Measurements from ENCODE around the gene WWTR1.
A peak's percentile ranks its signal among the peaks of the same experiment; 100 is the strongest.

The WWTR1 gene

DNA sequence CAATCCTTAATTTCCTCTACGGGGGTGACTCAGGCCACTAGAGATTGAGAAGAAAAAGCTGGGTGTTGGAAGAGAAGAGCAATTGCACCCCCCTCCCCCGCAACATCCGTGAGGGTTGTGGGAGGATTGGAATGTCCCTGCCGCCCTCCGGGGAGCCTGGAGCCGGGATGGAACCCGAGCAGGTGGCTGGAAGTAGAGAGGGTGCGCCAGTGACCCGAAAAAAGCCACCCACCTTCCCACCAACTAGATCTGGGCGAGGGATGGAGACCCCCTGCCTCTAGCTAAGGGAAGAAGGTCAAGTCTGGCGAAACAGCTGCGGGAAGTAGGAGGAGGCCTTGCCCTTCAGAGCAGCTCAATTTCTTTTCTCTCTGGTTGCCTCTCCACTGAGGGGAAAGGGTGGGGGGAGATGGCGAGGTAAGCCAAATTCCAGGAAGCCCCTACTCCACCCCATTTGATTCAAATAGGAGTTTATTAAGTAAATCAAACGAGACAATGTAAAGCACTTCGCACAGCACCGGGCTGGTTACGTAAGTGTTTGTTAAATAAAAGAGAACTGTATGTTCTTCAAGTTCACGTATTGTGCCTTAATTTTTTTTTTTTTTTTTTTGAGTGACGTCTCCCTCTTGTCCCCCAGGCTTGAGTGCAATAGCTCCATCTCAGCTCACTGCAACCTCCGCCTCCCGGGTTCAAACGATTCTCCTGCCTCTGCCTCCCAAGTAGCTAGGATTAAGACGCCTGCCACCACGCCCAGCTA lies 1.1 kb upstream of the WWTR1 start:
- TF ChIP-seq, protein P1, sequence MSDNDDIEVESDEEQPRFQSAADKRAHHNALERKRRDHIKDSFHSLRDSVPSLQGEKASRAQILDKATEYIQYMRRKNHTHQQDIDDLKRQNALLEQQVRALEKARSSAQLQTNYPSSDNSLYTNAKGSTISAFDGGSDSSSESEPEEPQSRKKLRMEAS (IDR thresholded peaks at IDR 0.05; ENCODE audit: low read depth, low read length): no peak
- no peak for TF ChIP-seq MYC (IDR thresholded peaks at IDR 0.05; ENCODE audit: low read depth, low read length)
- TF ChIP-seq POLR2A (IDR thresholded peaks at IDR 0.05; ENCODE audit: extremely low read depth, insufficient read length): no peak
- DNase-seq (ENCODE audit: low read depth): no peak
- H3K4me3 ChIP-seq (ENCODE audit: low read depth, low read length): no peak overlapping the region

DNA sequence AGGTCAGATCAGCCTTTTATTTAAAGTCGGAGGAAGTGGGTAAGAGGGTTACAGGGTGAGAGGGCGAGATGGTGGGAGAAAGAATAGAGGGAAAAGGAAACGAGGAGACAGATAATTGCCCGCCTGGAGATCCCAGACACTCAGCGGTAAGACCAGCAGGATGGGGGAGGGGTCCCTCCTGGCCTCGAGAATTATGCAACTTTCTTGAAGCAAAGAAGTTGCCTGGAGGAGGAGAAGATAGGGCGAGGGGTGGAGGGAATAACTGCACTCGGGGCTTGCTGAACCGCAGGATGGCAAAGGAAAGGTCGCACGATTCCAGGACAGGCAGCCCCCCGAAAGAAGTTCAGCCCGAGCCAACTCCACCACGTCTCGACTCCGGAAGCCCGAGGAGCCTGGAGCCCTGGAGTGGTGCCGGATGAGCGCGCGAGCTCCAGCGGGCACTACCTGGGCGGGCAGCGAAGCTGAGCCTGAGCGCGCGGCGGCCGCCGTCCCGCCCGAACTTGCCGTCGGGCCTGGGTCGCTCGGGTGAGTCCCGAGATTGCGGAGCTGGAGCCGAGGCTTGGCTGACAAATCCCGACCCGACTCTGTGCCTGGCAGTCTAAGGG lies 402 bp downstream of the WWTR1 start:
- TF ChIP-seq POLR2A (IDR thresholded peaks at IDR 0.05; ENCODE audit: extremely low read depth, insufficient read length) (no peak), MYC (IDR thresholded peaks at IDR 0.05; ENCODE audit: low read depth, low read length) (no peak)
- TF ChIP-seq, protein P2, sequence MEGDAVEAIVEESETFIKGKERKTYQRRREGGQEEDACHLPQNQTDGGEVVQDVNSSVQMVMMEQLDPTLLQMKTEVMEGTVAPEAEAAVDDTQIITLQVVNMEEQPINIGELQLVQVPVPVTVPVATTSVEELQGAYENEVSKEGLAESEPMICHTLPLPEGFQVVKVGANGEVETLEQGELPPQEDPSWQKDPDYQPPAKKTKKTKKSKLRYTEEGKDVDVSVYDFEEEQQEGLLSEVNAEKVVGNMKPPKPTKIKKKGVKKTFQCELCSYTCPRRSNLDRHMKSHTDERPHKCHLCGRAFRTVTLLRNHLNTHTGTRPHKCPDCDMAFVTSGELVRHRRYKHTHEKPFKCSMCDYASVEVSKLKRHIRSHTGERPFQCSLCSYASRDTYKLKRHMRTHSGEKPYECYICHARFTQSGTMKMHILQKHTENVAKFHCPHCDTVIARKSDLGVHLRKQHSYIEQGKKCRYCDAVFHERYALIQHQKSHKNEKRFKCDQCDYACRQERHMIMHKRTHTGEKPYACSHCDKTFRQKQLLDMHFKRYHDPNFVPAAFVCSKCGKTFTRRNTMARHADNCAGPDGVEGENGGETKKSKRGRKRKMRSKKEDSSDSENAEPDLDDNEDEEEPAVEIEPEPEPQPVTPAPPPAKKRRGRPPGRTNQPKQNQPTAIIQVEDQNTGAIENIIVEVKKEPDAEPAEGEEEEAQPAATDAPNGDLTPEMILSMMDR (IDR thresholded peaks at IDR 0.05; ENCODE audit: low read depth, low read length): no peak
- TF ChIP-seq, protein P1 (IDR thresholded peaks at IDR 0.05; ENCODE audit: low read depth, low read length): no peak
- no peak overlapping the region for H3K4me3 ChIP-seq (ENCODE audit: low read depth, low read length)
- DNase-seq (ENCODE audit: low read depth): peak; percentile 21

DNA sequence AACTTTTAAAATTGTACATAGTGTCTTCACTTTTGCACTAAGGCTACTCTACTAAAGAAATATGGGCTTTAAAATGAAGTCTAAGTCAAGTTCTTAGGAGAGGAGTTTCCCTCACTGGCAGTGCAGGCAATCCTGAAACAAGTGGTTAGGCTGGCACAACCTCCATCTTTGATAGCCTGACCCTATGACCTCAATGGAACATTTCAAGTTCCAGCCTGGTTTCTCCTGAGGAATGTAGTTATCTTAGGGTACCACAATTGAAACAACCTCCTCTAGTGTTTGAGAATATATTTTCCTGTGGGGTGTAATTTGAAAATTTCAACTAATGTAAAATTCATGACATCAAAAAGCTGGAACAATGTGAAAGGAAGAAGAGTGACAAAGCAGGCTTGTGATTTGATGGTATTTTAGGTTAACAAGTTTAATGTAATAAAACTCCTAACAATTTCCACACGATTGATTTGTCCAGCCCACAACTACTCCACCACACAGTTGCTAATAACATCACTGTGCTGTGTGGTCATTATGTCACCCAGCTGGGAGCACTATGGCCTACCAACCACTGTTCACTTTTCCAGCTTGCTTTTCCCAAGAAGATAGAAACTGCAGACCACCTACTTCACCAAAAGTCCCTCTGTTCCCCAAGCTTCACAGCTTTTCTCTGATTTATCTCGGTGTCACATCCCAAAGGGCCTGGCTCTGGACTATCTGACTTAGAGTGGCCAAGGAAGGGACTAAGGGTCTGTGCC lies 1.8 kb downstream of the WWTR1 start:
- no peak for DNase-seq (ENCODE audit: low read depth)
- no peak for TF ChIP-seq MYC (IDR thresholded peaks at IDR 0.05; ENCODE audit: low read depth, low read length)
- TF ChIP-seq, protein P2 (IDR thresholded peaks at IDR 0.05; ENCODE audit: low read depth, low read length): no peak
- no peak for TF ChIP-seq POLR2A (IDR thresholded peaks at IDR 0.05; ENCODE audit: extremely low read depth, insufficient read length)
- TF ChIP-seq, protein P1 (IDR thresholded peaks at IDR 0.05; ENCODE audit: low read depth, low read length): no peak
- H3K4me3 ChIP-seq (ENCODE audit: low read depth, low read length): no peak overlapping the region

- TF ChIP-seq, protein P2 (IDR thresholded peaks at IDR 0.05; ENCODE audit: low read depth, low read length): no peak
- no peak for TF ChIP-seq POLR2A (IDR thresholded peaks at IDR 0.05; ENCODE audit: extremely low read depth, insufficient read length)
- TF ChIP-seq, protein P1 (IDR thresholded peaks at IDR 0.05; ENCODE audit: low read depth, low read length): no peak
- no peak for TF ChIP-seq MYC (IDR thresholded peaks at IDR 0.05; ENCODE audit: low read depth, low read length)
- no peak overlapping the region for H3K4me3 ChIP-seq (ENCODE audit: low read depth, low read length)
- DNase-seq (ENCODE audit: low read depth): no peak
These were observed 3.6 kb downstream of the WWTR1 start for GRCh38 chr3:149654188-149654601.

GRCh38 chr3:149653564-149653963 lies 4.3 kb downstream of the WWTR1 start:
- H3K4me3 ChIP-seq (ENCODE audit: low read depth, low read length): no peak overlapping the region
- TF ChIP-seq MYC (IDR thresholded peaks at IDR 0.05; ENCODE audit: low read depth, low read length) (no peak), POLR2A (IDR thresholded peaks at IDR 0.05; ENCODE audit: extremely low read depth, insufficient read length) (no peak)
- TF ChIP-seq, protein P2 (IDR thresholded peaks at IDR 0.05; ENCODE audit: low read depth, low read length): no peak
- TF ChIP-seq, protein P1 (IDR thresholded peaks at IDR 0.05; ENCODE audit: low read depth, low read length): no peak
- DNase-seq (ENCODE audit: low read depth): no peak

All from NB4 (cell line).